ENCODE data around the gene ATXN2.

Gene ATXN2

GRCh38 chr12:111444314-111444924, 154.7 kb downstream of the ATXN2 start:
- no peak for DNase-seq (ENCODE audit: low read depth)
- no peak for TF ChIP-seq CTCF (IDR thresholded peaks at IDR 0.05; ENCODE audit: low read depth, low read length, missing control alignments)
- no peak overlapping the region for H3K4me3 ChIP-seq (ENCODE audit: low read depth, low read length)
- in situ Hi-C loops (cut with HindIII; ENCODE audit: low sequenced_read_pairs), result no loop called here

- in situ Hi-C loops (cut with HindIII; ENCODE audit: low sequenced_read_pairs), result no loop called here
- no peak for TF ChIP-seq CTCF (IDR thresholded peaks at IDR 0.05; ENCODE audit: low read depth, low read length, missing control alignments)
- no peak for DNase-seq (ENCODE audit: low read depth)
- H3K4me3 ChIP-seq (ENCODE audit: low read depth, low read length), result no peak overlapping the region
These were observed 155.5 kb downstream of the ATXN2 start for GRCh38 chr12:111443586-111443985.

- in situ Hi-C loops (cut with HindIII; ENCODE audit: low sequenced_read_pairs), result no loop called here
- no peak for TF ChIP-seq CTCF (IDR thresholded peaks at IDR 0.05; ENCODE audit: low read depth, low read length, missing control alignments)
- H3K4me3 ChIP-seq (ENCODE audit: low read depth, low read length), result no peak overlapping the region
- DNase-seq (ENCODE audit: low read depth), result no peak
These were observed 156.0 kb downstream of the ATXN2 start for GRCh38 chr12:111443086-111443485.

- no peak for TF ChIP-seq CTCF (IDR thresholded peaks at IDR 0.05; ENCODE audit: low read depth, low read length, missing control alignments)
- in situ Hi-C loops (cut with HindIII; ENCODE audit: low sequenced_read_pairs), result no loop called here
- no peak for DNase-seq (ENCODE audit: low read depth)
- H3K4me3 ChIP-seq (ENCODE audit: low read depth, low read length), result no peak overlapping the region
These were observed 156.6 kb downstream of the ATXN2 start for GRCh38 chr12:111442301-111443045.

GRCh38 chr12:111441107-111441928, 157.8 kb downstream of the ATXN2 start:
- DNase-seq (ENCODE audit: low read depth), result no peak
- TF ChIP-seq CTCF (IDR thresholded peaks at IDR 0.05; ENCODE audit: low read depth, low read length, missing control alignments), result no peak
- in situ Hi-C loops (cut with HindIII; ENCODE audit: low sequenced_read_pairs), result no loop called here
- no peak overlapping the region for H3K4me3 ChIP-seq (ENCODE audit: low read depth, low read length)

- no peak overlapping the region for H3K4me3 ChIP-seq (ENCODE audit: low read depth, low read length)
- no peak for TF ChIP-seq CTCF (IDR thresholded peaks at IDR 0.05; ENCODE audit: low read depth, low read length, missing control alignments)
- in situ Hi-C loops (cut with HindIII; ENCODE audit: low sequenced_read_pairs), result no loop called here
- no peak for DNase-seq (ENCODE audit: low read depth)
These were observed 158.5 kb downstream of the ATXN2 start for GRCh38 chr12:111440631-111441030.
